ENCODE measurements around the gene SLC46A2. TPM values are rescaled to one million over a fixed set of nuclear protein-coding genes. Genes with fewer than 3 reads are reported as not detected.

Gene SLC46A2
- total and polyA plus RNA-seq, 2 of the 13 experiments (the other 11 are each of a cell fraction or from before 2014, with no cell fraction given): not detected

- TF ChIP-seq, protein P1, sequence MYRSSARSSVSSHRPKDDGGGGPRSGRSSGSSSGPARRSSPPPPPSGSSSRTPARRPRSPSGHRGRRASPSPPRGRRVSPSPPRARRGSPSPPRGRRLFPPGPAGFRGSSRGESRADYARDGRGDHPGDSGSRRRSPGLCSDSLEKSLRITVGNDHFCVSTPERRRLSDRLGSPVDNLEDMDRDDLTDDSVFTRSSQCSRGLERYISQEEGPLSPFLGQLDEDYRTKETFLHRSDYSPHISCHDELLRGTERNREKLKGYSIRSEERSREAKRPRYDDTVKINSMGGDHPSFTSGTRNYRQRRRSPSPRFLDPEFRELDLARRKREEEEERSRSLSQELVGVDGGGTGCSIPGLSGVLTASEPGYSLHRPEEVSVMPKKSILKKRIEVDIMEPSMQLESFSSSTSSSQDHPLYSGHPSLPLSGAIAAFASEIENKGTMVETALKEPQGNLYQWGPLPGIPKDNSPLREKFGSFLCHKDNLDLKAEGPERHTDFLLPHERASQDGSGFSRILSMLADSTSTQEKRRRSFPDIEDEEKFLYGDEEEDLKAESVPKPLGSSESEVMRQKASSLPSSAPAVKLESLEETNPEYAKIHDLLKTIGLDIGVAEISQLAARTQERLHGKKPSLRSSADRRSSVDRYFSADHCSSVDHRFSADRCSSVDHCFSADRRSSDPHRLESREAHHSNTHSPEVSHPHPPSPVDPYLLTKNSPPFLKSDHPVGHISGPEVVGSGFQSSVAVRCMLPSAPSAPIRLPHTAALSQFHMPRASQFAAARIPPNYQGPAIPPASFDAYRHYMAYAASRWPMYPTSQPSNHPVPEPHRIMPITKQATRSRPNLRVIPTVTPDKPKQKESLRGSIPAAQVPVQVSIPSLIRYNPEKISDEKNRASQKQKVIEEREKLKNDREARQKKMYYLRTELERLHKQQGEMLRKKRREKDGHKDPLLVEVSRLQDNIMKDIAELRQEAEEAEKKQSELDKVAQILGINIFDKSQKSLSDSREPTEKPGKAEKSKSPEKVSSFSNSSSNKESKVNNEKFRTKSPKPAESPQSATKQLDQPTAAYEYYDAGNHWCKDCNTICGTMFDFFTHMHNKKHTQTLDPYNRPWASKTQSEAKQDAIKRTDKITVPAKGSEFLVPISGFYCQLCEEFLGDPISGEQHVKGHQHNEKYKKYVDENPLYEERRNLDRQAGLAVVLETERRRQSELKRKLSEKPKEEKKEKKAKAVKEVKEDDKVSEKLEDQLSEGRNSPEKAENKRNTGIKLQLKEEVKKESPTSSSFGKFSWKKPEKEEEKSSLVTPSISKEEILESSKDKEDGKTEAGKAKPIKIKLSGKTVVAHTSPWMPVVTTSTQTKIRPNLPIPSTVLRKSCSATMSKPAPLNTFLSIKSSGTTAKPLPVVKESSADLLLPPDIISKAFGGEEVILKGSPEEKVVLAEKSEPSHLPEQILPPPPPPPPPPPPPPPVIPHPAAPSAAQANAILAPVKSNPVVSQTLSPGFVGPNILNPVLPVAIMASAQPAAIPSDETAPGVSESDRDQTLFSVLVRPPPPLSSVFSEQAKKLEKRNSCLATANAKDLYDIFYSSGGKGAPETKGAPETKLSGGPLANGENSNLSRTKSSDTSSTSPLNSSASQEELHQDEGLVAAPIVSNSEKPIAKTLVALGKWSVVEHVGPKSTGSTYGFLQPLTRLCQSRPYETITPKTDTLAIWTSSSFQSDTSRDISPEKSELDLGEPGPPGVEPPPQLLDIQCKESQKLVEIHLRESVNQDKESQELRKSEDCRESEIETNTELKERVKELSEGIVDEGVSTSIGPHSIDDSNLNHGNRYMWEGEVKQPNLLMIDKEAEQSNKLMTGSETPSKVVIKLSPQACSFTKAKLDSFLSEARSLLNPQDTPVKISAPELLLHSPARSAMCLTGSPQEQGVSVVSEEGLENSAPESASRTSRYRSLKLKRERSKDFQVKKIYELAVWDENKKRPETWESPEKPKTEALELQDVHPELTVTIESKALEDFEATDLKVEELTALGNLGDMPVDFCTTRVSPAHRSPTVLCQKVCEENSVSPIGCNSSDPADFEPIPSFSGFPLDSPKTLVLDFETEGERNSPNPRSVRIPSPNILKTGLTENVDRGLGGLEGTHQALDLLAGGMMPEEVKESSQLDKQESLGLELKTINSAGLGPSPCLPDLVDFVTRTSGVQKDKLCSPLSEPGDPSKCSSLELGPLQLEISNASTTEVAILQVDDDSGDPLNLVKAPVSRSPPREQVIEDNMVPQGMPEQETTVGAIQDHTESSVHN (CRISPR knock-in tag; IDR thresholded peaks at IDR 0.05): no peak
- no peak for TF ChIP-seq CENPX (CRISPR knock-in tag; IDR thresholded peaks at IDR 0.05)
- no peak for TF ChIP-seq RBM22 (optimal IDR thresholded peaks at IDR 0.05; ENCODE audit: low read length)
- TF ChIP-seq CREM (IDR thresholded peaks at IDR 0.05): no peak
- TF ChIP-seq CREM (CRISPR knock-in tag; IDR thresholded peaks at IDR 0.05): no peak
- TF ChIP-seq REPIN1 (CRISPR knock-in tag; IDR thresholded peaks at IDR 0.05; ENCODE audit: borderline replicate concordance, low read depth): 0 out of 2 replicates have a peak, but pooled peaks have one; percentile 47
- TF ChIP-seq POLR2A (IDR thresholded peaks at IDR 0.05; ENCODE audit: insufficient read depth in 1 of 2, low read depth in 2 of 2, low read length in 2 of 2): no peak
- TF ChIP-seq, protein P2, sequence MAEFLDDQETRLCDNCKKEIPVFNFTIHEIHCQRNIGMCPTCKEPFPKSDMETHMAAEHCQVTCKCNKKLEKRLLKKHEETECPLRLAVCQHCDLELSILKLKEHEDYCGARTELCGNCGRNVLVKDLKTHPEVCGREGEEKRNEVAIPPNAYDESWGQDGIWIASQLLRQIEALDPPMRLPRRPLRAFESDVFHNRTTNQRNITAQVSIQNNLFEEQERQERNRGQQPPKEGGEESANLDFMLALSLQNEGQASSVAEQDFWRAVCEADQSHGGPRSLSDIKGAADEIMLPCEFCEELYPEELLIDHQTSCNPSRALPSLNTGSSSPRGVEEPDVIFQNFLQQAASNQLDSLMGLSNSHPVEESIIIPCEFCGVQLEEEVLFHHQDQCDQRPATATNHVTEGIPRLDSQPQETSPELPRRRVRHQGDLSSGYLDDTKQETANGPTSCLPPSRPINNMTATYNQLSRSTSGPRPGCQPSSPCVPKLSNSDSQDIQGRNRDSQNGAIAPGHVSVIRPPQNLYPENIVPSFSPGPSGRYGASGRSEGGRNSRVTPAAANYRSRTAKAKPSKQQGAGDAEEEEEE (CRISPR knock-in tag; IDR thresholded peaks at IDR 0.05; ENCODE audit: borderline replicate concordance): no peak
- TF ChIP-seq ZNF773 (CRISPR knock-in tag; IDR thresholded peaks at IDR 0.05; ENCODE audit: borderline replicate concordance): no peak
- TF ChIP-seq ZNF431 (CRISPR knock-in tag; IDR thresholded peaks at IDR 0.05; ENCODE audit: borderline replicate concordance, low read depth): no peak
- no peak for TF ChIP-seq ZNF883 (CRISPR knock-in tag; IDR thresholded peaks at IDR 0.05; ENCODE audit: not compliant biosample characterization)
- no peak for TF ChIP-seq PTBP1 (IDR thresholded peaks at IDR 0.05; ENCODE audit: low read depth, low read length, poor library complexity, severe bottlenecking)
- no peak for TF ChIP-seq ZMYM4 (CRISPR knock-in tag; IDR thresholded peaks at IDR 0.05)
- no peak for TF ChIP-seq RXRA (CRISPR knock-in tag; IDR thresholded peaks at IDR 0.05)
- TF ChIP-seq ZMYM3 (CRISPR knock-in tag; IDR thresholded peaks at IDR 0.05): no peak
- no peak for TF ChIP-seq NFKBIZ (CRISPR knock-in tag; IDR thresholded peaks at IDR 0.05)
- TF ChIP-seq, protein P3, sequence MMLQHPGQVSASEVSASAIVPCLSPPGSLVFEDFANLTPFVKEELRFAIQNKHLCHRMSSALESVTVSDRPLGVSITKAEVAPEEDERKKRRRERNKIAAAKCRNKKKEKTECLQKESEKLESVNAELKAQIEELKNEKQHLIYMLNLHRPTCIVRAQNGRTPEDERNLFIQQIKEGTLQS (CRISPR knock-in tag; IDR thresholded peaks at IDR 0.05): no peak
- TF ChIP-seq ZNF713 (CRISPR knock-in tag; IDR thresholded peaks at IDR 0.05): no peak
- no peak for TF ChIP-seq PRPF4 (IDR thresholded peaks at IDR 0.05; ENCODE audit: low read depth, low read length, poor library complexity, severe bottlenecking)
- no peak for TF ChIP-seq ZNF672 (CRISPR knock-in tag; IDR thresholded peaks at IDR 0.05)
- 0 out of 2 replicates have a peak, but pooled peaks have one; percentile 57 for TF ChIP-seq ZNF564 (CRISPR knock-in tag; IDR thresholded peaks at IDR 0.05)
- no peak for TF ChIP-seq ZNF329 (CRISPR knock-in tag; IDR thresholded peaks at IDR 0.05; ENCODE audit: low read depth)
- no peak for TF ChIP-seq ZZZ3 (CRISPR knock-in tag; IDR thresholded peaks at IDR 0.05; ENCODE audit: borderline replicate concordance)
Observed at GRCh38 chr9:112869917-112870316, 20.8 kb downstream of the SLC46A2 start (continued).
